Measurements from ENCODE around the gene MAML2.
"Not testable (repeated sequence)": the region's sequence is repeated elsewhere in the genome, so short reads cannot be mapped to it uniquely, and the experiment has no call there.

MAML2 gene

DNA sequence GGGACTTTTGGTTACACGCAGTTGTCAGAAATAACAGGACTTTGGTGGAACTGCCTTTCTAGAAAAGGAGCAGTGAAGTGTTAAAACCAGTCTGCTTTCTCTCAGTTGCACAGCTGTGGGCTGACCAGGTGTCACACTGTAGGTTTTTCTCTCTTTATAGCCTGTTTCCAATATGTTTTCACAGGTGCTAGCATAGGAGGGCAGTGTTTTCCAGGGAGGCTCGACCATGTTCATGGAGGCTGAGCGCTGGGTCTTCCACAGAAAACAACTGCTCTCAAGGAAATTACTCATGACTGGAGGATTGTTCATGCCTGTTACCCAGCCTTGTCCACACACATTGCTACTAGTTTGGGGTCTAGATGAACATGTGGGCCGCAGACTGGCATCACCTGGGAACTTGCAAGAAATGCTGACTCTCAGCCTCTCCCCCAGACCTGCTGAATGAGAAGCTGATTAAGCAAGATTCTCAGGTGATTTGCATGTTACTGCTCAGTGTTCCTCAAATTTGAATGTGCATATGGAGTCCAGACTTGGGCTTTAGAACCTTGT, 157.7 kb downstream of the MAML2 start:
- DNase-seq (ENCODE audit: low spot score): no peak

- DNase-seq (ENCODE audit: low spot score): not testable (repeated sequence)
These were observed 162.1 kb downstream of the MAML2 start for GRCh38 chr11:96180937-96181336.

DNA sequence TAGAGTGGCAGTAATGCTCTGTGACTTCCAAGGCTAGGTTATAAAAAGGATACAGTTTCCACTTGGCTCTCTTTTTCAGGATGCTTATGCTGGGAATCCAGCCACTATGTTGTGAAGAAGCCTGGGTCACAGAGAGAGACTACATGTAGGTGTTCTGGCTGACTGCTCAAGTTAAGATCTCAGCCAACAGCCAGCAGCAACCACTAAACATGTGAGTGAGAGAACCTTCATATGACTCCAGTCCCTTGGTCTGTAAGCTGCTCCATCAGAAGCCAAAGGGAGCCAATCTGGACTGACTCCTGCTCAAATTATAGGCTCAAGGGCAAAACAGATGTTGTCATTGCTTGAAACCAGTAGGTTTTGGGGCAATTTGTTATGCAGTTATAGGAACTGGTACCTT, 162.7 kb downstream of the MAML2 start:
- no peak for DNase-seq (ENCODE audit: low spot score)

GRCh38 chr11:96179905-96180304, 163.1 kb downstream of the MAML2 start:
- no peak for DNase-seq (ENCODE audit: low spot score)

GRCh38 chr11:96178887-96179279, 164.1 kb downstream of the MAML2 start:
- no peak for DNase-seq (ENCODE audit: low spot score)

DNA sequence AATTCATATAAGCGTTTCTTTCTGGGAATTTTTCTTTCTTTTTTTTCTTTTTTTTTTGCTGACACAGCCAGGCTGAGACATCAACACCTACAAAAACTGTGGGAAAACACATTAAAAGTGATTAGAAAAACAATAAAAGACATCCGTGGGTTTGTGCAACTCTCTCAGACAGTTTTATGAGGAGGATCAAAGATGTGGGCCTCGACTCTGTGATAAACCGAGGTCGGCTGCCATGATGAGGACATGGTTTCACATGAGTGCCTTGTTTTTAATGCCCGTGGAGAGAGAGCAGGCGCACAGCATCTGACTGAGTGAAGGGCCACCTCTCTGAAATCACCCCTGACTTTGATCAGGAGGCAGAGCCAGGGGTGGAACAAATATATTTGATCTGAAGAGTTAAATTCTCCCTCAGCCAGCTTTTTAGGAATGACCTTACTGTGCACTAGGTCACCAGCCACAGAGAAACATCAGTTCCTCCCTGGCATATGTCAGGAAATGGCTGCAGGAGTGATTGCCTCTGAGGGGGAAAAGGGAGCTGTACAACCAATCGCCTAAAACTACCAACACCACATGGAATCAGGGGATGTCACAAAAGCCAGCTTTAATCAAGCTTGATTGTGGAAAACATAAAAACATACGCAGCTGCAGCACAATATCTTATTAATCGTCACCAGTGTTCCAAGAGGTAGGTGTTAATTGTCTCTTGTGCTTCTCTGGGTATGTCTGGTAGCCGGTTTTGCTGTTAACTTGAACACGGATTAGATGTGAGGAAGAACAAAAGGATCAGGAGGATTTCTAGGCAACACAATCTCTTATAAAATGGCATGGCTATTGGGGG, 164.7 kb downstream of the MAML2 start:
- DNase-seq (ENCODE audit: low spot score): no peak

DNA sequence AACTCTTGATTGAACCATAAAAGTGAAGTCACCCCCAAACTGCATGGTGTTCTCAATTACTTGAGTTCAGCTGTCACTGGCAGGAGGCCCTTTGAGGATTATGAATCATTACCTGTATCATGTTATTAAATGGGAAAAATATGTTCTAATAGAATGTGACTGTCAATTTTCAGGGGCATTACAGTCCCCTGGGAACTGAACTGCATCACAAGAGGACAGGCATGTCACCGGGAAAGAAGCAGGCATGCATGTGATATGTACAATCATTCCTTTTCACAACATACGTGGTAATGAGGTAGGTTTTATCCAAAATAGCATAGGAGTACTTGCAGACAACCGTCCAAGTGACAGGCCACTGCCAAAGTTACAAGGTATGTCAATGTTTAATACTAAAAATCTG, 165.8 kb downstream of the MAML2 start:
- DNase-seq (ENCODE audit: low spot score): no peak

- no peak for DNase-seq (ENCODE audit: low spot score)
These were observed 169.1 kb downstream of the MAML2 start for GRCh38 chr11:96173906-96174305.

DNA sequence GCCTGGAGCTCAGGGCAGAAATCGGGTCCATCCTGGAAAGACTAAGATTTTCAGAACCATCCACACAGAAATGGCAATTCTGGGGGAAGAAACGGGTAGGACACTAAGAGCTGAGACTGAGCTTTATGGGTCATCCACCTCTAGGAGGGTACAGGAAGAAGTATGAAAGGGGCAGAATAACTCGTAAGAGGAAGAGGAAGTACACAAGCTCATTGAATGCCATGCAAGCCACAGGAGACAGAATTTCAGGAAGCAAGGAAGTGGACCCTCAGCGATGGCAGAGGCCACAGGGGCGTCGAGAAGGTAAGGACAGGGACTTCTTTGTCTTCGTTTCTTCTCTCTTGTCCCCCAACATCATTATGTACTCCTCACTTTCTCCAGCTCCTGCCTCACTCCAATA, 169.6 kb downstream of the MAML2 start:
- DNase-seq (ENCODE audit: low spot score): no peak

DNA sequence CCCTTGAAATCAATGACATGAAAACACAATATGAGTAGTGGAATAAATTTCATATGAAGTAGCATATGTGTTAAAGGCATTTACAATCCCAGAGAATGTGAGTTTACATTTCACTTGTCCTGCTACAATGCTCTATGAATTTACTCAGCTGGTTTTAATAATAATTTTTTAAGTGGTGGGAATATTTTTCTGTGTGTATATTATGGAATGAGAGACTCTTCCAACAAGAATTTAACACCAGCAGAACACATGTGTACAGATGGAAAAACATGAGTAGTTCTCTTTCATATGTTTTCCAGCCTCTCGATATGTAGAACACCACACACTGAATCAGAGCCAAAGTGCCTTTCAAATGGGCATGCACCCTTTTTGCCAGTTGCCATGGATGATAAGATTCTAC, 170.4 kb downstream of the MAML2 start:
- no peak for DNase-seq (ENCODE audit: low spot score)

DNA sequence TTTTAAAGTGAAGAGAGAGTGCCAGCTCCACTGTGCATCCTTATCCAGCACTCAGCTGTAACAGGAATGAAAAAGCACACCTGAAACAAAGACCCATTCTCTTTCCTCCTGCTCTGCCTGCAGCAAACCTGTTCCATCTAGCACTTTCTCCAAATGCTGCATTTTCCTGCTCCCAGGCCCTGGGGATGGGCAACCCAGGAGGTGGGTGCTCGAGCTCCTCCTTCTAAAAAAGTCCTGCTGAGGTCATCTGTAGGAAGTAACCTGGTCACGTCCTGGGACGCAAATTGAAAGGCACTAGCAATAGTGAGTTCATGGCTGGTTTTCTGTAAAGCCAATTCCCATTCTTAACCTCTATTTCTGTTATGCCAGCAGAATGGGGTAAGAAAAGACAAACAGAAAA, 173.7 kb downstream of the MAML2 start:
- DNase-seq (ENCODE audit: low spot score): no peak

DNA sequence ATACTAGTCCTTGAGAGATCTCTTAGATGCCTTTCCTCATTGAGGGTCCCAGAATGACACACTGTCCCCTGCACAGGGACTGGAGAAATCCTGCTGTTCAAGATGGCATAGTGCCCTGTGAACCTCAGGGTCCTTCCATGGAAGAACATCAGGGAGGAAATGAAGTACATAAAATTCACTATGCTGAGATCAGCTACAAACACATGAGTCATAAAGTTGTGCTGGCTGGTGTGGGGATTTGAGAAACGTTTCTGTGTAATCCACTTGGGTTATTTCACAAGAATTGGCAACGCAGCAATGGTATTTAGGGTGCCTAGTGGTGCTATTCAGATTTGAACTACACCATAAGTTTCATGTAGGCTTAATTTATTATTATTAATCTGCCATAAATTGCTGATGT, 174.4 kb downstream of the MAML2 start:
- no peak for DNase-seq (ENCODE audit: low spot score)

DNA sequence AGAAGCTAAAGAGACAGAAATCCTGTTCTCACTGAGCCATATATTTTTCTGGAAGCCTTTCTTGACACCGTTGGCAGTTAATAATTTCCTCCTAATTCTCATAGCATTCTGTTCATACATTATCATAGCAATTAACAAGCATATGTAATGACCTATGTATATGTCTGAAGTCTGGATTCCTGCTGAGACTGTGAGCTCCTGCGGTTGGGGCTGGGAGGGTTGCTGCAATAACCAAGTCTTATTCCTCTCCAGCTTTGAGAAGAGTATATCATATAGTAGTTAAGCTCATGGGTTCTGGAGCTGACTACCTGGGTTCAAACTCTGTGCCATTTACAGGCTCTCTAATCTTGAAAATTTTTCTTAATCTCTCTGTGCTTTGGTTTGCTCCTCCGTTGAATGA, 175.2 kb downstream of the MAML2 start:
- DNase-seq (ENCODE audit: low spot score): no peak

DNA sequence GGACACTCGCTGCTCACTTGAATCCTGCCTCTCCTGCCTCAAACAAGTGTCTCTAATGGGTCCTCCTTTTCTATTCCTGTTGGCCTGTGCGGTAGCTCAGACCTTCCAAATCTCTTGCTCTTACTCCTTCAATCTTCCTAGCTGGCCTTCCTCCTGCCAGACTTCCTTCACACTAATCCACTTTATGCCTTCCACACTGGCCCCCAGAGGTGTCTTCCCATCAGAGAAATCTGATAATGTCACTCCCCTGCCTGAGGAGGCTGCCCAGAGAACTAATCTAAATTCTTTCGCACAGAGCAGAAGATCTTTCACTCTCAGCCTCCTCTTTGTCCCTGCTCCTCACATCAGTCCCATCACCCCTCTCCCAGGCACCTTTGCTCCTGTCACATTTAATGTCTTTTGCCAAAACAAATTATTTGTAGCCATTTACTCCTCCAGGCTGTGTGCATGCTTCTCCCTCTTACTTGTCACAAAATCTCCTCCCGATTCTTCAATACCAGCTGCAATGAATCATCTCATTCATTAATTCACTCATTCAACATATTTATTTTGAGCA, 175.7 kb downstream of the MAML2 start:
- no peak for DNase-seq (ENCODE audit: low spot score)

GRCh38 chr11:96162816-96163499, 180.0 kb downstream of the MAML2 start:
- no peak for DNase-seq (ENCODE audit: low spot score)

DNA sequence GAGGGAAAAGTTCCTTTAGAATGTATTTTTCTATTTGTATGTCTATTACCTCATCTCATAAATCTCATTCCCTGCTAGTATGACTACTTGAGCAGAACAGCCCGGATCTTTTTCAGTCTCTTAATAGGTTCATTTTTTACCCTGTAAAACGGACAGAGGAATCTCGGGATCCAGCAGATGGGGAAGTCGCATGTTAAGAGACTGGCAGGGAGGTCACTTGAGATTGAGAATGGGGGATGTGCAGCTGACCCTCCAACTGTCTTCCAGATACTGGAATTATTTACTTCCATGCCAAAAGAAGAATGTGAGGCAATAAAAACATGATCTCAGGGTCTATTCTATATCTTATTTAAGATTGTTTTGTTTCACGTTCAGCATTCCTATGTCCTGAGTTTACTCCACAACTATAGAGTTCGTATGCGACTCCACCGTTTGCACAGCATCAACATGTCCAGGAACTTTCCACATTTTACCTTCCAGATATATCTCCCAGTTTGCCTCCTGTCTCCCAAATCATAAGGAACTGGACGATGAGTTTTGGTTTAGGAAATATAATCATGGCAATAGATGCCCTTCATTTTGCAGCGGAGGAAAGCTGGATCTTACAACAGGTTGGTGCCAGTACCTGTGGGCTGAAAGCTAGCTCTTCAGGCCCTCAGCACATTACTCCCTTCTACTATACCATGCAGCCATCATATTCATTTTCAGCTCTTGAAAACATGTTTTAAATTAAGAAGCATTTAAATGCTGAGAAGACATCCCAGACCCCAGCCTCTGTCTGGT, 181.5 kb downstream of the MAML2 start:
- no peak for DNase-seq (ENCODE audit: low spot score)

DNA sequence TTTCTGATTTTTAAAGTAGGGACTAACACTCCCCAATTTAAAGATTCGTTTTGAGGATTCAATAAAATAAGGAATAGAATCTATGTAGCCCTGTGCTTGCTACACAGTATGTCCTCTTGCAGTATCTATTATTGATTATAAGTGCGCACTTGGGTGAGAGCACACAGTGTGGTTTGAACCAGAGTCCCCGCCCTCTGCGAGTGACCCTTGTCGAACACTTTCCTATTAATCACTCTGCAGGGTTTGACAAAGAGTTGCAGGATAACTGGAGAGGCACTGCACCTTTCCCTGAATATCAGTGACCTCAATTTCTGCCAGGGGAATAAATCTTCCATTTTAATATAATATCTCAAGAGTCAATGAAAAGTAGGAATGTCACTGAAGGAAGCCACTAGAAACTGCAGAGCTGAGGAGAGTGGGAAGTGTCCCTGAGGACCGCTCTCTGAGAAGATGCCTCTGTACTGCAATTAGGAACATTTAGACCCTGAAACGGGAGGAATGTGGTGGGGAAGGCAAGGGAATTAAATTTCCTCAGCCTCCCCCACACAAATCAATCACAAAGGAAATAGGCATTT, 182.2 kb downstream of the MAML2 start:
- no peak for DNase-seq (ENCODE audit: low spot score)

DNA sequence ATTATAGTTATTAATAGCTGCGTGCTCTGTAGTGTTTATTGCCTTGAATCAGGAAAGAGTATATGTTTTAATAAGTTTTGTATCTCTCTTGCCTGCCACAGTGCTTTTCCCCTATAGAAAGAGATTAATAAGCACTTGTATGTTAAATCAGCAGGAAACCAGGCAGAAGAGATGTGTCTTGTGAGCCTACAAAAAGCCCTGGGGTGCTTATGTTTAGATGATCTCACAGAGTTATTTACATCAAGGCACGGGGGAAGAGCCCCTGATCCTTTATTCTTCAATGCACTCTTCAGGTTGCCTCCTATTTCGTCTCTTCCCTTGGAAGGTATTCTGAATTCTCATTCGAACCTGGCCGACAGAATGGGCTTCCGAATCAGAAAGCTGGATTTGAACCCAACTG, 183.0 kb downstream of the MAML2 start:
- DNase-seq (ENCODE audit: low spot score): no peak

GRCh38 chr11:96158126-96158525, 184.9 kb downstream of the MAML2 start:
- DNase-seq (ENCODE audit: low spot score): no peak

DNA sequence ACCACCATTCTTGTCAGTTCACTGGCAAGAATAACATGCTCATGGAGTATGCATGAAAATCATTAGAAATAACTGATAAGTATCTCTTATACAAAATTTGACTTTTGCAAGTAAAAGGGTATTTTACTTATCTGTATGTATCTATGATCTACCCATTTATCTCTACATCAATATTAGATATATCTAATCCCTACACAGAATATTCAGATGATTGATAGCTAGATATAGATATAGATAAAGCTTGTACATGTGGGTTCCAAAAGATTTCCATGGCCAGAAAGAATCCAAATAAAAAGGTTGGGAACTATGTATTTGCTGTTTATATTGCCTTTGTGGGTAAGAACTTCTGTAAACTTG, 185.5 kb downstream of the MAML2 start:
- DNase-seq (ENCODE audit: low spot score): no peak

- no peak for DNase-seq (ENCODE audit: low spot score)
These were observed 186.6 kb downstream of the MAML2 start for GRCh38 chr11:96156379-96156722.

All from SW480 (cell line).